GM10248 (cell line): ENCODE measurements around the gene ARHGEF7.

ENCODE experiments used
- CTCF ChIA-PET: fragments of 300-600 bp; sonication (Branson Sonifier 250); formaldehyde crosslinking; extraction: SDS; loops from one replicate; lab custom pipeline; 2021; ENCODE audit warnings: antibody characterized with exemption; lab: Yijun Ruan, JAX
- POLR2A ChIA-PET: fragments of 350-650 bp; sonication (Branson Sonifier 250); formaldehyde crosslinking; extraction: SDS; loops from one replicate; lab custom pipeline; 2020; ENCODE audit warnings: antibody characterized with exemption; lab: Yijun Ruan, JAX
- DNase-seq: peaks from one replicate; pipeline ENCODE4 v3.0.0; 2012; ENCODE audit errors: extremely low spot score
- TF ChIP-seq, protein P1 (sequence below): IDR thresholded peaks from 2 replicates; pipeline ENCODE4 v1.5.1; 2012; ENCODE audit warnings: mild to moderate bottlenecking, low read depth; ENCODE audit errors: extremely low read depth, missing control alignments, control extremely low read depth

Gene ARHGEF7

GRCh38 chr13:111117289-111117688 is 2.2 kb downstream of the ARHGEF7 start:
- TF ChIP-seq, protein P1, sequence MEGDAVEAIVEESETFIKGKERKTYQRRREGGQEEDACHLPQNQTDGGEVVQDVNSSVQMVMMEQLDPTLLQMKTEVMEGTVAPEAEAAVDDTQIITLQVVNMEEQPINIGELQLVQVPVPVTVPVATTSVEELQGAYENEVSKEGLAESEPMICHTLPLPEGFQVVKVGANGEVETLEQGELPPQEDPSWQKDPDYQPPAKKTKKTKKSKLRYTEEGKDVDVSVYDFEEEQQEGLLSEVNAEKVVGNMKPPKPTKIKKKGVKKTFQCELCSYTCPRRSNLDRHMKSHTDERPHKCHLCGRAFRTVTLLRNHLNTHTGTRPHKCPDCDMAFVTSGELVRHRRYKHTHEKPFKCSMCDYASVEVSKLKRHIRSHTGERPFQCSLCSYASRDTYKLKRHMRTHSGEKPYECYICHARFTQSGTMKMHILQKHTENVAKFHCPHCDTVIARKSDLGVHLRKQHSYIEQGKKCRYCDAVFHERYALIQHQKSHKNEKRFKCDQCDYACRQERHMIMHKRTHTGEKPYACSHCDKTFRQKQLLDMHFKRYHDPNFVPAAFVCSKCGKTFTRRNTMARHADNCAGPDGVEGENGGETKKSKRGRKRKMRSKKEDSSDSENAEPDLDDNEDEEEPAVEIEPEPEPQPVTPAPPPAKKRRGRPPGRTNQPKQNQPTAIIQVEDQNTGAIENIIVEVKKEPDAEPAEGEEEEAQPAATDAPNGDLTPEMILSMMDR, result no peak
- ChIA-PET CTCF (interaction anchor here (1.2 to 2.3 kb wide), 3 partner anchors 12 to 86 kb away, joined by 3 to 7 read pairs (median 7); no protein-coding TSS in a partner anchor), POLR2A (no interaction called here)
- no peak for DNase-seq

DNA sequence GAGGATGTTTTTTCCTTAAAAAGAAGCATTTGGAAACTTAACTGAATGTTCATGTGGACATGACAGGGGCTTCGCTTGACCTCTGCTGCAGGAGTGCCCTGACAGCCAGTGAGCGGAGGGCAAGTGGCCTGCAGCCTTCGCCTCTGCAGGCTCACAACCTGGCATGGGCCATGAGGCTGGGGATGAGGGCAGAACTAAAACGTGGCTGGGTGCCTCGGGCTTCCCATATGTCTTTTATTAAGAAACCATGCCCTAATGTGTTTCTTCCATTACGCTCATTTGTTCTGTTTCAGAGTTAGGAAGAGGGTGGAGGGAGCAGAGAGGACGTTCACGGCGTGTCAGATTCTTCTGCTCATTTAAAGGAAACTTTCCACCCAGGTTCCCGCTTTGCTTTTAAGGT is 2.9 kb downstream of the ARHGEF7 start:
- TF ChIP-seq, protein P1, result no peak
- ChIA-PET POLR2A (no interaction called here), CTCF (interaction anchor here (1.2 to 2.3 kb wide), 2 partner anchors 11 to 85 kb away, joined by 3 to 7 read pairs; no protein-coding TSS in a partner anchor)
- no peak for DNase-seq

- POLR2A ChIA-PET, result no interaction called here
- TF ChIP-seq, protein P1, result no peak
- no peak for DNase-seq
- CTCF ChIA-PET, result no interaction called here
These were observed 3.9 kb downstream of the ARHGEF7 start for GRCh38 chr13:111118898-111119607.

- CTCF ChIA-PET, result no interaction called here
- POLR2A ChIA-PET, result no interaction called here
- TF ChIP-seq, protein P1, result no peak
- no peak for DNase-seq
These were observed 4.9 kb downstream of the ARHGEF7 start for GRCh38 chr13:111119966-111120365.

DNA sequence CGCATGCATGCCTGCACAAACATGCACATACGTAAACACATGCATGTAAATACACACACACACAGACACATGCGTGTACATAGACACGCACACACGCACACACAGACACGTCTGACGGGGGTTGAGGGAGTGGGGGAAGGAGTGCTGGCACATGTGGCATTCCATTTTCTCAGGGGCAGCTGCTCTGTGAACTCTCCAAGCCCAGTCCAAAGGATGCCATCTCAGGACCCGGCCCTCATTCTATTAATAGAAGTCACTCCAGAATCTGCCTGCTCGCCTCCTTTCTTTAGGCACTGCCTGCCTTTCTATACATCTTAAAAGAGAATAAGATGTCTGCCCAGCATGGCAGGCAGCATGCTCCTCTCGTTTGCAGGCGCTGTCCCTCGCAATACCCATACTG is 5.3 kb downstream of the ARHGEF7 start:
- ChIA-PET POLR2A (no interaction called here), CTCF (no interaction called here)
- TF ChIP-seq, protein P1, result no peak
- no peak for DNase-seq

DNA sequence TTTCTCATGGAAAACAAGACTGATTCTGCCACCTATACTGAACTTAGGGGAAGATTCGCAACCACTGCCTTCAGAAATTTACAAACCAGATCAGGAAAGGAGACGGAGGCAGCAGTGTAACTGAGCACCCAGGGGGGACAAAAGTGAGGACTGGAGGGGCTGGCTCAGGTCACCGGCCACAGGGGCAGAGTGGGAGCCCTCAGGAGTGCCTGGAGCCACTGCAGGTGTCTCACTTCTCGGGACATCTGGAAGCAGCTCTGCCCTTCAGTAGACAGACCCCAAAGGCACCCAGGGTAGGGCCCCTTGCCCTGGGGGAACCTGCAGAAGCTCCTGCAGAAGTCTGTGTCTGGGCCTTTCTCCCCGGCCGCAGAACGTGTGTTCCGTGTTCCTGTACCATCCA is 5.8 kb downstream of the ARHGEF7 start:
- ChIA-PET POLR2A (no interaction called here), CTCF (no interaction called here)
- DNase-seq, result no peak
- TF ChIP-seq, protein P1, result no peak
